ENCODE measurements around the gene EYA3. TPM values are rescaled to one million over a fixed set of nuclear protein-coding genes. Genes with fewer than 3 reads are reported as not detected.

Gene EYA3
- total and polyA plus RNA-seq, 2 of the 4 experiments (the other 2 are of a cell fraction): 9.1 to 17.6 TPM

- CTCF ChIA-PET: no interaction called here
- in situ Hi-C loops (cut with MboI; ENCODE audit: low sequenced_read_pairs): no loop called here
- peaks cover 4% of the 10 kb centered on the region for H3K36me3 ChIP-seq (ENCODE audit: control insufficient read depth, insufficient read depth, low read length)
- no peak overlapping the region for H2BK15ac ChIP-seq (ENCODE audit: low read depth, low read length)
- H2AK9ac ChIP-seq (replicated peaks; ENCODE audit: low read depth, low read length, poor library complexity): no peak overlapping the region
- POLR2A ChIA-PET (ENCODE audit: unreplicated experiment): no interaction called here
- H3K27ac ChIP-seq (ENCODE audit: insufficient read depth, low read length): no peak overlapping the region
- intact Hi-C loops (cut with micrococcal nuclease): no loop called here
- H3K4me2 ChIP-seq (ENCODE audit: low read depth, low read length): no peak overlapping the region
- no peaks in the 10 kb centered on the region for H3K9me1 ChIP-seq (ENCODE audit: insufficient read depth, low read length)
- 100% methylated on average over 2 of the region's 4 CpGs; no CpG with 5 or more reads in 1 of the 2 experiments for WGBS, 2 experiments (ENCODE audit: extremely low coverage in 2 of 2, insufficient read length in 1 of 2)
- H3K9me3 ChIP-seq (ENCODE audit: control insufficient read depth, insufficient read depth, low read length): no peaks in the 10 kb centered on the region
- H4K8ac ChIP-seq (ENCODE audit: low read depth in 2 of 2, low read length in 2 of 2): no peak overlapping the region
- H2BK120ac ChIP-seq (ENCODE audit: low read depth, low read length): no peak overlapping the region
- no peak overlapping the region for H2AFZ ChIP-seq (replicated peaks; ENCODE audit: low read length, poor library complexity)
- H3K27me3 ChIP-seq (ENCODE audit: control insufficient read depth, insufficient read depth, low read length): no peaks in the 10 kb centered on the region
- no TSS peak for BruUV-seq (replicated peaks)
- dilution Hi-C loops (cut with HindIII; ENCODE audit: low sequenced_read_pairs, unreplicated experiment): no loop called here
- H3K56ac ChIP-seq (ENCODE audit: extremely low read depth, insufficient read depth, low read length): no peak overlapping the region
- H2AK5ac ChIP-seq (ENCODE audit: low read depth, low read length): no peak overlapping the region
- no peak overlapping the region for H4K5ac ChIP-seq (ENCODE audit: low read depth, low read length)
- peaks cover 3% of the 10 kb centered on the region; the same call in 1 of the 2 replicates for H3K4me1 ChIP-seq (ENCODE audit: control insufficient read depth, insufficient read depth, low read length)
- no peak overlapping the region for H4K91ac ChIP-seq (ENCODE audit: insufficient read depth, low read depth, low read length)
- H3K9ac ChIP-seq (ENCODE audit: low read depth, low read length): no peak overlapping the region
- ATAC-seq (ENCODE audit: low read depth) (no peak), DNase-seq (no peak)
- H3K79me1 ChIP-seq (ENCODE audit: low read depth in 1 of 2, low read length in 2 of 2): peaks cover 22 to 26% of the 10 kb centered on the region in 2 experiments
- no peak for TF ChIP-seq RCOR1 (IDR thresholded peaks at IDR 0.05; ENCODE audit: insufficient replicate concordance, low read length)
- TF ChIP-seq POLR2A (IDR thresholded peaks at IDR 0.05; ENCODE audit: low read depth, low read length): no peak
- no peak overlapping the region for H3K4ac ChIP-seq (ENCODE audit: low read depth, low read length)
- no peak overlapping the region for H3K4me3 ChIP-seq (ENCODE audit: insufficient read depth, low read depth, low read length)
- no peak overlapping the region for H2BK5ac ChIP-seq (ENCODE audit: low read depth, low read length, poor library complexity, severe bottlenecking)
- no peaks in the 10 kb centered on the region; the same call in 1 of the 2 replicates for H4K20me1 ChIP-seq (ENCODE audit: insufficient read depth, low read length)
- H3K18ac ChIP-seq (ENCODE audit: low read depth, low read length): no peak overlapping the region
- no peak overlapping the region; the same call in 1 of the 2 replicates for H3K14ac ChIP-seq (replicated peaks; ENCODE audit: low read depth, low read length)
- H2BK20ac ChIP-seq (ENCODE audit: low read depth, low read length): no peak overlapping the region
- no peak overlapping the region for H3K23ac ChIP-seq (ENCODE audit: low read depth, low read length)
These were observed 41.7 kb downstream of the EYA3 start for GRCh38 chr1:28046716-28047115.

All from IMR-90 (cell line).